Adrenal gland (tissue), 12 donors: ENCODE measurements around the gene GRIK1. TPM values are rescaled to one million over a fixed set of nuclear protein-coding genes. Genes with fewer than 3 reads are reported as not detected.

ENCODE experiments used
- DNase-seq, 7 donors: peaks; one replicate each; pipeline ENCODE4 v3.0.0-alpha.2; 2019 to 2020
- H3K27ac ChIP-seq, 5 donors: fragments of 200-600 bp; sonication (generic) in 4 of 5; 1 replicate in 3 of 5; 2 replicates in 2 of 5; pipeline versions ENCODE4 v1.5.1 to v1.8.0; 2016 to 2020; ENCODE audit warnings: mild to moderate bottlenecking in 1 of 5
- H3K27me3 ChIP-seq: fragments of 200-600 bp; 2 replicates; pipeline ENCODE4 v1.8.0; 2021
- H3K36me3 ChIP-seq, 2 donors: fragments of 200-600 bp; replicated peaks in 1 of 2; 1 replicate in 1 of 2; 2 replicates in 1 of 2; pipeline versions ENCODE4 v1.5.1 to v1.8.0; 2018 to 2022
- H3K4me1 ChIP-seq, 2 donors: fragments of 200-600 bp; replicated peaks in 1 of 2; 1 replicate in 1 of 2; 2 replicates in 1 of 2; pipeline versions ENCODE4 v1.5.1 to v1.8.0; 2018 to 2021
- H3K4me3 ChIP-seq, 4 donors: fragments of 200-600 bp; sonication (generic) in 3 of 4; one replicate each; pipeline ENCODE4 v1.5.1; 2016 to 2018
- H3K9me3 ChIP-seq, 3 donors: fragments of 200-600 bp; sonication (generic) in 1 of 3; replicated peaks in 1 of 3; 1 replicate in 2 of 3; 2 replicates in 1 of 3; pipeline versions ENCODE4 v1.5.1 to v1.8.0; 2016 to 2021
- POLR2A ChIP-seq, 2 donors: fragments of 450-650 bp; IDR thresholded peaks; one replicate each; pipeline ENCODE4 v1.6.1; 2017; ENCODE audit warnings: antibody characterized with exemption in 2 of 2, mild to moderate bottlenecking in 2 of 2, moderate library complexity in 1 of 2
- WGBS, 4 donors: extraction: QIAGEN DNeasy Blood & Tissue Kit in 2 of 4; methylation state at CpG; one replicate each; pipeline versions ENCODE4 v1.1.5 to v1.1.7; 2013 to 2017; 5-methylcytosine and 5-hydroxymethylcytosine counted together
- intact Hi-C, 2 donors: fragments of 100-400 bp; cut with DNase I; formaldehyde crosslinking; loops; one replicate each; pipeline versions ENCODE4 v1.14.1 to v1.15.0; 2022 to 2023
- polyA plus RNA-seq, 3 donors: library from polyadenylated mRNA; stranded (reverse); fragments of 200-250 nt in 2 of 3; fragments of 350-450 nt in 1 of 3; fragmentation: Illumina TruSeq in 1 of 3; extraction: RNeasy Lipid Tissue Mini Kit (QIAGEN cat#74804) in 1 of 3; gene quantifications; one replicate each; pipeline ENCODE4 v1.2.3, GENCODE V29; 2013 to 2014
- total RNA-seq, 9 donors: library from RNA; depleted of rRNA in 4 of 9; stranded (reverse); fragments of >200 nt in 4 of 9; fragments of 120-200 nt in 1 of 9; fragmentation: NEBNext Ultra II Directional in 1 of 9; extraction: Animal tissue kit (Norgen Biotek cat#: 25700) in 1 of 9; gene quantifications; one replicate each; pipeline versions ENCODE4 v1.1.0 to v1.2.4, GENCODE V29; 2013 to 2023
- TF ChIP-seq, protein P1 (sequence below), 6 experiments: fragments of 450-650 bp in 4 of 6; fragments of 200-600 bp in 2 of 6; sonication (generic) in 1 of 6; IDR thresholded peaks; 1 replicate in 5 of 6; 2 replicates in 1 of 6; pipeline versions ENCODE4 v1.5.1 to v1.8.0; 2016 to 2021; ENCODE audit warnings: antibody characterized with exemption in 6 of 6, mild to moderate bottlenecking in 2 of 6, moderate library complexity in 1 of 6
- donor health status: healthy with polysubstance abuse.
- donor health status: Bipolar disorder and iron deficiency.
- donor health status: DM: yes; HTN: yes; CAD: no.
- donor health status: DM: no; HTN: no; CAD: no.
- donor health status: DM: no; HTN: no; CAD: no.
- donor health status: DM: yes; HTN: yes; CAD: no.

GRIK1 gene
- total and polyA plus RNA-seq, 12 donors = 0.23 to 47.4 (median 8.1) TPM; not detected in 3

DNA sequence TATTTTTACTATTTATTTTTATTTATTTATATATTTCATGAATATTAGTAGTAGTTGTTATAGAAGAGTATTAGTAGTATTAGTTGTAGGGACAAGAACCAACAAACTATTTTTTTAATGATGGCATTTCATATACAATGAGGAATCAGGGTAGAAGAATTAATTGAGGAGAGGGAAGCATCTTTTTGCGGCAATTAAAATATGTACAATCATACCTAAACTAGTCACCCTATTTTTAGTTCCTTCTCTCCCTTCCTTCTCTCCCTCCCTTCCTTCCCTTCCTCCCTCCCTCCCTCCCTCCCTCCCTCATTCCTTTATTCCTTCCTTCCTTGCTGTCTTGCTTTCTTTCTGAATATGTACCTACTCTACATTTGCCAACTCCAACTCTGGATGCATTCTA is 189.8 kb downstream of the GRIK1 start:
- H3K4me3 ChIP-seq = no peak overlapping the region
- no peaks in the 10 kb centered on the region for H3K36me3 ChIP-seq
- intact Hi-C loops = no loop called here
- 88 to 98% (median 93%) methylated on average over 1 of the region's 1 CpG for WGBS, 4 donors
- H3K9me3 ChIP-seq = no peaks in the 10 kb centered on the region
- H3K27me3 ChIP-seq = no peaks in the 10 kb centered on the region
- DNase-seq = no peak
- no peak overlapping the region for H3K27ac ChIP-seq
- no peak for TF ChIP-seq POLR2A (IDR thresholded peaks at IDR 0.05)
- TF ChIP-seq, protein P1, sequence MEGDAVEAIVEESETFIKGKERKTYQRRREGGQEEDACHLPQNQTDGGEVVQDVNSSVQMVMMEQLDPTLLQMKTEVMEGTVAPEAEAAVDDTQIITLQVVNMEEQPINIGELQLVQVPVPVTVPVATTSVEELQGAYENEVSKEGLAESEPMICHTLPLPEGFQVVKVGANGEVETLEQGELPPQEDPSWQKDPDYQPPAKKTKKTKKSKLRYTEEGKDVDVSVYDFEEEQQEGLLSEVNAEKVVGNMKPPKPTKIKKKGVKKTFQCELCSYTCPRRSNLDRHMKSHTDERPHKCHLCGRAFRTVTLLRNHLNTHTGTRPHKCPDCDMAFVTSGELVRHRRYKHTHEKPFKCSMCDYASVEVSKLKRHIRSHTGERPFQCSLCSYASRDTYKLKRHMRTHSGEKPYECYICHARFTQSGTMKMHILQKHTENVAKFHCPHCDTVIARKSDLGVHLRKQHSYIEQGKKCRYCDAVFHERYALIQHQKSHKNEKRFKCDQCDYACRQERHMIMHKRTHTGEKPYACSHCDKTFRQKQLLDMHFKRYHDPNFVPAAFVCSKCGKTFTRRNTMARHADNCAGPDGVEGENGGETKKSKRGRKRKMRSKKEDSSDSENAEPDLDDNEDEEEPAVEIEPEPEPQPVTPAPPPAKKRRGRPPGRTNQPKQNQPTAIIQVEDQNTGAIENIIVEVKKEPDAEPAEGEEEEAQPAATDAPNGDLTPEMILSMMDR (IDR thresholded peaks at IDR 0.05) = no peak
- no peaks in the 10 kb centered on the region for H3K4me1 ChIP-seq

DNA sequence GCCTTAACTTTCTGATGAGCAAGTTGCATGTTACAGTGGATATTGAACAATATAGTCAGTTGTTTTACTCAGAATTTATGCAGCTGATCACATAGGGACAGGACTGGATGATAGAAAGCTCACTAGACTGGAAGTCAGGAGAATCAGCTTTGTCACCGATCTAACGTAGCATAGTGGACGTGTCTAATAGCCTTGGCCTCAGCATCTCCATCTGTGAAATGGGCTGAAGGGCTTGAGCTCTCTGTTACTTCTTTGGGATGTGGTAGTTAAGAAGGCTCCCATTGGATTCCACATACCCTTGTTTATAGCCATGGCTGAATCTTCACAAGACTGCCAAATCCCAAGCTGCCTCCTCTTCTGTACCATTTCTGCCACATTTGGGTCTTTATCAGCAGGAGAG is 190.6 kb downstream of the GRIK1 start:
- Histone ChIP-seq H3K4me3 (no peak overlapping the region), H3K27ac (no peak overlapping the region), H3K27me3 (no peaks in the 10 kb centered on the region), H3K4me1 (no peaks in the 10 kb centered on the region), H3K9me3 (no peaks in the 10 kb centered on the region), H3K36me3 (no peaks in the 10 kb centered on the region)
- DNase-seq = no peak
- no peak for TF ChIP-seq POLR2A (IDR thresholded peaks at IDR 0.05)
- TF ChIP-seq, protein P1 (IDR thresholded peaks at IDR 0.05) = no peak
- intact Hi-C loops = no loop called here
- WGBS, 4 donors = 92 to 96% (median 95%) methylated on average over 3 of the region's 3 CpGs

DNA sequence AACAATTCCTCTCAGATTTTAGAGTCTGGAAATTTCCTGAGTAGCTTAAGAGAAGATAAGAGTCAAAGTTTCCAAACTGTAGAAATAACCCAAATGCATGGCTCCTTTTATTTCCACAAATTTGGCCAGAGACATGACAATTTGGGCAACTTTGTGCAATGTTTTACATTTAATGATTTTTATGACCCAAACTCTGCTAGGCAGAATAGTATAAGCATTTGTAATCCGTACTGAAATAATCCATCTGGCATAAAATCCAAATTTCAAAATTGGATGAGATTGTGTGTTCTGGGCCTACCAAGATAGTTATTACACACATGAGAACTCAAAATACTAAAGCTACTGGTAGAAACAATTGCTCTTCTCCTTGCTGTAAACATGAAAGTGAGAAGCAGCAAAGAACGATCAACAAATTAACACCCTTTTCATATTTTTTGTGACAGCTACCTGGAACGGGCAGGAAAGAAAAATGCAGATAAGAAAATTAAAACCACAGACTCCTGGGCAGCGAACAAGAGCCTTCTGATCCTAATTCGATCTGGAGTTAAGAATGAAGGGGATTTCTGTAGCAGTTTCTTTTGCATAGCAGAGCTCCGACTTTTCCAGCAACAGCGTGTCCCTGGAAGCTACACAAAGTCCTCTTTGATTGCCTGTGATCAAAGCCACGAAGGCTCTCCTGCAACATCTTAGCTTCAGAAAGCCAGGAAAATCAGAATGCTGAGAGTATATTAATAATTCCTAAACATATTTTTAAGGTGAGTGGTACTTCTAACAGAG is 191.2 kb downstream of the GRIK1 start:
- H3K27ac ChIP-seq = no peak overlapping the region
- DNase-seq = no peak
- 71 to 82% (median 79%) methylated on average over 8 of the region's 8 CpGs for WGBS, 4 donors
- no peaks in the 10 kb centered on the region for H3K4me1 ChIP-seq
- no peaks in the 10 kb centered on the region for H3K27me3 ChIP-seq
- intact Hi-C loops = no loop called here
- TF ChIP-seq POLR2A (IDR thresholded peaks at IDR 0.05) = no peak
- TF ChIP-seq, protein P1 (IDR thresholded peaks at IDR 0.05) = no peak
- no peaks in the 10 kb centered on the region for H3K36me3 ChIP-seq
- no peaks in the 10 kb centered on the region for H3K9me3 ChIP-seq
- no peak overlapping the region for H3K4me3 ChIP-seq

DNA sequence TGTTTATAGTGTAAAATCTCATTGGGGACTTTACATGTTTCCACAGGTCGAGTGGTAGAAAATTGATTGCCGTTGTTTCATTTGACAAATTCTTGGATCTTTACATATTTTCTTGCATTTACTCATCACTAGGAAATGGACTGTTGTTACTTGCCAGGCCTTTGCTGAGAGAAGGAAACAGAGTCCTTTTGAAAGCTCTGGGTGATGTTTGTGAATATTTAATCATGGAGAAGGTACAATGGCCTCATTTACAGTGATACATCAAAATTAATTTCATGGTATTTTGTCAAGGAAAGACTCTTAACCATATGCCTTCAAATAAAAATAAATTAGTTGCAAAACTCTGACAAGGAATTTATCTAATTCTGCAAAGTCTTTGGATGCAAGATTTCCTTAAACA is 198.0 kb downstream of the GRIK1 start:
- H3K4me3 ChIP-seq = no peak overlapping the region
- H3K27ac ChIP-seq = no peak overlapping the region
- no peaks in the 10 kb centered on the region for H3K9me3 ChIP-seq
- no peaks in the 10 kb centered on the region for H3K4me1 ChIP-seq
- TF ChIP-seq POLR2A (IDR thresholded peaks at IDR 0.05) = no peak
- TF ChIP-seq, protein P1 (IDR thresholded peaks at IDR 0.05) = no peak
- H3K27me3 ChIP-seq = no peaks in the 10 kb centered on the region
- DNase-seq = no peak
- H3K36me3 ChIP-seq = no peaks in the 10 kb centered on the region
- WGBS, 4 donors = 76 to 94% (median 82%) methylated on average over 2 of the region's 2 CpGs
- intact Hi-C loops = no loop called here
